ENCODE results near the gene KRTAP4-5. TPM values are rescaled to one million over a fixed set of nuclear protein-coding genes. Genes with fewer than 3 reads are reported as not detected.

KRTAP4-5 gene
- total RNA-seq, 2 experiments from 2014 or later: not detected

DNA sequence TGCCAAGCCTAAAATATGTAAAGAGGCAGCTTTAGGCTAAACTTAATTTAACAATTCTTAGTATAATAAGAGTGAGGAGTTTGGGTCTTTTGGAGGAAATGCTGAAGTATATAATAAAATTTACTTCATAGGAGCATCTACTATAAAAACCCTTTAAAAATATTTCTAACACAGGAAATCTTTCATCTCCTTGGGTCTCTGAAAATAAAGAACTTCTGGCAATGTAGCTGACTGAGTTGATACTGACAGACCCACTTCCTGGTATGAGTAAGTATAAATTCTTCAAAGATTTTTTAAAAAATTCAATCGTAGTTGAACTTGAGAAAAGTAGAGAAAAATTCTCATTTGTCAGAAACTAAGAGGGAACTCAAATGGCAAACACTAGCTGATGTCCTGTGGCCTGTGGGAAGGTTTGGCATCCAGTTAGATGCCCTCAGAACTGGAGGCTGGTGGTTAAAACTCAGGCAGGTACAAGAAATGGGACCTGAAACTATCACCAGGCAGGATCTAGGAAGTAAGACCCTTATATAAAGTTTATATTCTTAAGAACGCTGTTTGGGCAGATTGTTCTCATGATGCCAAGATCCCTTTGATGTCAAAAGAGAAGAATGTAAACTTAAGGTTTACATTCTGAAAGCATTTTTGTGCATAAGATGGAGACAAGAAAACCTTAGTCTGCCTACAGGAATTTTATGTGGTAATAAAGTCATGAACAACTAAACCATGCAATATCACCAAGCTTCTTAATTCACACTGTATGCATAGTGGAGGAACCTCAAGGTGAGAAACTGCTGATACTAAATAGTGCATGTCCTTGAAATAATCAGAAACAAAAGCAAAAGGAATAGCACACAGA, 15.5 kb downstream of the KRTAP4-5 start:
- no peaks in the 10 kb centered on the region for H3K27me3 Mint-ChIP-seq
- CTCF ChIA-PET: interaction anchor here (0.6 kb wide), 1 partner anchor 1927 kb away, joined by 3 read pairs; no protein-coding TSS in a partner anchor
- POLR2A ChIA-PET: interaction anchor here (1.2 to 1.5 kb wide), 2 partner anchors 174 to 188 kb away, joined by 3 to 7 read pairs; partner anchors contain the start of gene KRTAP16-1
- Histone ChIP-seq H3K4me3 (ENCODE audit: low read length) (no peak overlapping the region), H3K4me1 (ENCODE audit: insufficient read depth, low read length) (peaks cover 5% of the 10 kb centered on the region), H3K9me3 (ENCODE audit: control insufficient read depth in 1 of 2, insufficient read depth in 1 of 2, low read length in 2 of 2) (no peaks in the 10 kb centered on the region), H3K36me3 (ENCODE audit: insufficient read depth, low read length) (no peaks in the 10 kb centered on the region), H3K27ac (ENCODE audit: low read depth in 1 of 2, low read length in 2 of 2) (peak overlapping the region in 1 of 2 donors; percentile 39), H3K27me3 (ENCODE audit: control insufficient read depth in 1 of 2, insufficient read depth in 2 of 2, low read length in 2 of 2) (no peaks in the 10 kb centered on the region)
- ATAC-seq (ENCODE audit: poor library complexity): peak; percentile 34
- peaks cover 3% of the 10 kb centered on the region for H3K9me3 Mint-ChIP-seq
- intact Hi-C loops (cut with DNase I, micrococcal nuclease): no loop called here
- H3K27ac Mint-ChIP-seq: peak overlapping the region; percentile 25
- DNase-seq: peak in 2 of 14 experiments; percentile 5 to 15
- H3K36me3 Mint-ChIP-seq (ENCODE audit: low read depth): no peaks in the 10 kb centered on the region
- no peak overlapping the region for H3K4me3 Mint-ChIP-seq
- TF ChIP-seq, protein P1, sequence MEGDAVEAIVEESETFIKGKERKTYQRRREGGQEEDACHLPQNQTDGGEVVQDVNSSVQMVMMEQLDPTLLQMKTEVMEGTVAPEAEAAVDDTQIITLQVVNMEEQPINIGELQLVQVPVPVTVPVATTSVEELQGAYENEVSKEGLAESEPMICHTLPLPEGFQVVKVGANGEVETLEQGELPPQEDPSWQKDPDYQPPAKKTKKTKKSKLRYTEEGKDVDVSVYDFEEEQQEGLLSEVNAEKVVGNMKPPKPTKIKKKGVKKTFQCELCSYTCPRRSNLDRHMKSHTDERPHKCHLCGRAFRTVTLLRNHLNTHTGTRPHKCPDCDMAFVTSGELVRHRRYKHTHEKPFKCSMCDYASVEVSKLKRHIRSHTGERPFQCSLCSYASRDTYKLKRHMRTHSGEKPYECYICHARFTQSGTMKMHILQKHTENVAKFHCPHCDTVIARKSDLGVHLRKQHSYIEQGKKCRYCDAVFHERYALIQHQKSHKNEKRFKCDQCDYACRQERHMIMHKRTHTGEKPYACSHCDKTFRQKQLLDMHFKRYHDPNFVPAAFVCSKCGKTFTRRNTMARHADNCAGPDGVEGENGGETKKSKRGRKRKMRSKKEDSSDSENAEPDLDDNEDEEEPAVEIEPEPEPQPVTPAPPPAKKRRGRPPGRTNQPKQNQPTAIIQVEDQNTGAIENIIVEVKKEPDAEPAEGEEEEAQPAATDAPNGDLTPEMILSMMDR (IDR thresholded peaks at IDR 0.05): no peak
- peaks cover 38% of the 10 kb centered on the region for H3K4me1 Mint-ChIP-seq (ENCODE audit: low read depth)

DNA sequence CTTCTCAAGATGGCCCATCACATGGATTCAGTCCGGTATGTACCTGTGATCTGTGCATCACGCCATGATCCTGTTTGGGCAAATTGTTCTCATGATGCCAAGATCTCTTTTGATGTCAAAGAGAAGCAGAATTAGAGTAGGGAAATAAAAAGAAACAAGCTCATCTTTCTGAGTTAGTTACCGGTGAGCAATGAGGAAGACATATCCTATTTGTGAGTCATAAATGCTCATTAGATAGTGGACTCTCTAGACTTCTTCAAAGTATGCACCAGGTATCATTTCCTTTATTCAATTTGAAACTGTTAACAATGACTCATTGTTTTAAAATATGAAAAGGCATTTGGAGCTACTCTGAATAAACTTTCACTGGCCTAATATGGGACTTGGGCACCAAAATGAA, 17.6 kb downstream of the KRTAP4-5 start:
- H3K4me3 Mint-ChIP-seq: no peak overlapping the region
- H3K4me1 ChIP-seq (ENCODE audit: insufficient read depth, low read length): peaks cover 5% of the 10 kb centered on the region
- TF ChIP-seq, protein P1 (IDR thresholded peaks at IDR 0.05): no peak
- no peak for ATAC-seq (ENCODE audit: poor library complexity)
- no peaks in the 10 kb centered on the region for H3K9me3 Mint-ChIP-seq
- no peaks in the 10 kb centered on the region for H3K36me3 ChIP-seq (ENCODE audit: insufficient read depth, low read length)
- H3K27ac Mint-ChIP-seq: no peak overlapping the region
- POLR2A ChIA-PET: no interaction called here
- intact Hi-C loops (cut with DNase I, micrococcal nuclease): no loop called here
- no peak overlapping the region for H3K27ac ChIP-seq (ENCODE audit: low read depth in 1 of 2, low read length in 2 of 2)
- no peak for DNase-seq
- H3K9me3 ChIP-seq (ENCODE audit: control insufficient read depth in 1 of 2, insufficient read depth in 1 of 2, low read length in 2 of 2): no peaks in the 10 kb centered on the region
- H3K36me3 Mint-ChIP-seq (ENCODE audit: low read depth): no peaks in the 10 kb centered on the region
- no peaks in the 10 kb centered on the region for H3K27me3 Mint-ChIP-seq
- peaks cover 50% of the 10 kb centered on the region for H3K4me1 Mint-ChIP-seq (ENCODE audit: low read depth)
- CTCF ChIA-PET: interaction anchor here (1.2 kb wide), 1 partner anchor 191 kb away, joined by 4 read pairs; no protein-coding TSS in a partner anchor
- no peaks in the 10 kb centered on the region for H3K27me3 ChIP-seq (ENCODE audit: control insufficient read depth in 1 of 2, insufficient read depth in 2 of 2, low read length in 2 of 2)
- no peak overlapping the region for H3K4me3 ChIP-seq (ENCODE audit: low read length)

DNA sequence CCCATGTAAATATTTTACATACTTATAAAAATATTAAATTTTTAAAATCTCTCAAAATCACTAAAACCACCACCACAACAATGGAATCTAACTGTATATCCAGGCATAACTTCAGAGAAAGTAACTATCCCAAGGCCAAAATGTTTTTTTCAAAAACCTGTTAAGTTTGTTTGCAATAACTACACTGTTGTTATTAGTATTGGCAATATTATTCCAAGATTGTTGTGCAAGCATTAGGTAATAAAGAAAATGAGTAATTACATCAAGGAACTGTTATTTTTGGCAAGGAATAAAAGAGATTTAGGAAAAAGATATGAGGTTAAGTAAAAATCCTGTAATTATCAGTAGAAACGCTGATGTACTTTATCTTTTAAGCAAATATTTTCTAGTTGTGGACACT, 22.3 kb downstream of the KRTAP4-5 start:
- peaks cover 21% of the 10 kb centered on the region for H3K4me1 ChIP-seq (ENCODE audit: insufficient read depth, low read length)
- no peak overlapping the region for H3K4me3 ChIP-seq (ENCODE audit: low read length)
- intact Hi-C loops (cut with DNase I, micrococcal nuclease): no loop called here
- H3K9me3 Mint-ChIP-seq: no peaks in the 10 kb centered on the region
- peaks cover 79% of the 10 kb centered on the region for H3K4me1 Mint-ChIP-seq (ENCODE audit: low read depth)
- no peaks in the 10 kb centered on the region for H3K36me3 Mint-ChIP-seq (ENCODE audit: low read depth)
- H3K27me3 ChIP-seq (ENCODE audit: control insufficient read depth in 1 of 2, insufficient read depth in 2 of 2, low read length in 2 of 2): no peaks in the 10 kb centered on the region
- ChIA-PET CTCF (no interaction called here), POLR2A (no interaction called here)
- H3K4me3 Mint-ChIP-seq: no peak overlapping the region
- no peaks in the 10 kb centered on the region for H3K27me3 Mint-ChIP-seq
- no peak for ATAC-seq (ENCODE audit: poor library complexity)
- TF ChIP-seq, protein P1 (IDR thresholded peaks at IDR 0.05): no peak
- H3K27ac Mint-ChIP-seq: no peak overlapping the region
- H3K27ac ChIP-seq (ENCODE audit: low read depth in 1 of 2, low read length in 2 of 2): no peak overlapping the region
- DNase-seq: no peak
- H3K36me3 ChIP-seq (ENCODE audit: insufficient read depth, low read length): no peaks in the 10 kb centered on the region
- no peaks in the 10 kb centered on the region for H3K9me3 ChIP-seq (ENCODE audit: control insufficient read depth in 1 of 2, insufficient read depth in 1 of 2, low read length in 2 of 2)
